Lower leg skin (tissue), 3 donors: ENCODE results near the gene ESCO1.

Source experiments
- CTCF ChIP-seq, 3 donors: fragments of 450-650 bp; IDR thresholded peaks; one replicate each; pipeline ENCODE4 v1.5.1; 2016; ENCODE audit warnings: antibody characterized with exemption in 3 of 3, mild to moderate bottlenecking in 3 of 3, moderate library complexity in 2 of 3
- POLR2A ChIP-seq, 2 donors: fragments of 450-650 bp; IDR thresholded peaks; one replicate each; pipeline ENCODE4 v1.6.1; 2016 to 2017; ENCODE audit warnings: antibody characterized with exemption in 2 of 2, mild to moderate bottlenecking in 1 of 2, moderate library complexity in 1 of 2

GRCh38 chr18:21593540-21594257 lies 6.8 kb downstream of the ESCO1 start:
- TF ChIP-seq POLR2A (IDR thresholded peaks at IDR 0.05) (no peak), CTCF (IDR thresholded peaks at IDR 0.05) (no peak)
